ENCODE measurements around the gene ZNF236. TPM values are rescaled to one million over a fixed set of nuclear protein-coding genes. Genes with fewer than 3 reads are reported as not detected.

ZNF236 gene
- polyA plus RNA-seq, 1 donor from 2014 or later, result 10.8 TPM

GRCh38 chr18:76894566-76895346 lies 72.4 kb downstream of the ZNF236 start:
- no peak overlapping the region for H3K4me3 Mint-ChIP-seq
- no peak overlapping the region for H3K27ac Mint-ChIP-seq
- H3K9me3 Mint-ChIP-seq, result no peaks in the 10 kb centered on the region
- H3K4me1 Mint-ChIP-seq, result peaks cover 0 to 1% (median 0%) of the 10 kb centered on the region in 3 donors
- H3K27me3 Mint-ChIP-seq, result no peaks in the 10 kb centered on the region
- peaks cover 23% of the 10 kb centered on the region for H3K36me3 Mint-ChIP-seq

DNA sequence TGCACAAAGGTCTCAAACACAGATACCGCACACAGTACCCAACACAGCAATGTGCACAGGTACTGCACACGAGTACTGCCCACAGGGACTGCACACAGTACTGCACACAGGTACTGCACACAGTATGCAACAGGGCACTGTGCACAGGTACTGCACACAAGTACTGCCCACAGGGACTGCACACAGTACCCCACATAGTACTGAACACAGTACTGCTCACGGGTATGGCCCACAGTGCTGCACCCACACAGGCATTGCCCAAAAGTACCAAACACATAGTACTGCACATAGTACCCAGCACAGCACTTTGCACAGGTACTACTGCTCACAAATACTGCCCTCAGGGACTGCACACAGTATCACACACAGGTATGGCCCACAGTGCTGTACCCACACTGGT lies 73.1 kb downstream of the ZNF236 start:
- no peaks in the 10 kb centered on the region for H3K9me3 Mint-ChIP-seq
- H3K4me3 Mint-ChIP-seq, result no peak overlapping the region
- no peak overlapping the region for H3K27ac Mint-ChIP-seq
- peaks cover 23% of the 10 kb centered on the region for H3K36me3 Mint-ChIP-seq
- H3K27me3 Mint-ChIP-seq, result no peaks in the 10 kb centered on the region
- peaks cover 0 to 1% (median 0%) of the 10 kb centered on the region in 3 donors for H3K4me1 Mint-ChIP-seq

- no peak overlapping the region for H3K4me3 Mint-ChIP-seq
- H3K9me3 Mint-ChIP-seq, result no peaks in the 10 kb centered on the region
- peaks cover 19% of the 10 kb centered on the region for H3K36me3 Mint-ChIP-seq
- no peaks in the 10 kb centered on the region for H3K4me1 Mint-ChIP-seq
- H3K27ac Mint-ChIP-seq, result no peak overlapping the region
- H3K27me3 Mint-ChIP-seq, result no peaks in the 10 kb centered on the region
These were observed 74.3 kb downstream of the ZNF236 start for GRCh38 chr18:76896677-76897076.

DNA sequence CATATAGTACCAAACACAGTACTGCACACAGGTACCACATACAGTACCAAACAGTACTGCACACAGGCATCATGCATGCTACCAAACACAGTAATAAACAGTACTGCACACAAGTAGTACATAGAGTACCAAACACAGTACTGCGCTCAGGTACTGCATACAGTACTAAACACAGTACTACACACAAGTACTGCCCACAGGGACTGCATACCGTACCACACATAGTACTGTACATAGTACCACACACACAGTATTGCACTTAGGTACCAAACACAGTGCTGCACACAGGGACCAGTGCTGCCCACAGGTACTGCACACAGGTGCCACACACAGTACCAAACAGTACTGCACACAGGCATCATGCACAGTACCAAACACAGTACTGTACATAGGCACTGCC lies 74.9 kb downstream of the ZNF236 start:
- H3K27ac Mint-ChIP-seq, result no peak overlapping the region
- H3K4me3 Mint-ChIP-seq, result no peak overlapping the region
- no peaks in the 10 kb centered on the region for H3K9me3 Mint-ChIP-seq
- H3K36me3 Mint-ChIP-seq, result peaks cover 18% of the 10 kb centered on the region
- no peaks in the 10 kb centered on the region for H3K27me3 Mint-ChIP-seq
- no peaks in the 10 kb centered on the region for H3K4me1 Mint-ChIP-seq

- Mint-ChIP-seq H3K36me3 (peaks cover 11% of the 10 kb centered on the region), H3K27me3 (no peaks in the 10 kb centered on the region), H3K4me3 (no peak overlapping the region), H3K9me3 (no peaks in the 10 kb centered on the region), H3K4me1 (no peaks in the 10 kb centered on the region), H3K27ac (no peak overlapping the region)
These were observed 81.0 kb downstream of the ZNF236 start for GRCh38 chr18:76903386-76903785.

GRCh38 chr18:76905821-76906220 lies 83.5 kb downstream of the ZNF236 start:
- Mint-ChIP-seq H3K4me3 (no peak overlapping the region), H3K9me3 (no peaks in the 10 kb centered on the region), H3K27ac (peak overlapping the region in 2 of 3 donors; percentile 14 to 63), H3K36me3 (peaks cover 5% of the 10 kb centered on the region), H3K27me3 (no peaks in the 10 kb centered on the region), H3K4me1 (no peaks in the 10 kb centered on the region)

GRCh38 chr18:76908277-76908676 lies 85.9 kb downstream of the ZNF236 start:
- no peaks in the 10 kb centered on the region for H3K4me1 Mint-ChIP-seq
- peaks cover 2% of the 10 kb centered on the region for H3K36me3 Mint-ChIP-seq
- H3K9me3 Mint-ChIP-seq, result no peaks in the 10 kb centered on the region
- H3K27me3 Mint-ChIP-seq, result no peaks in the 10 kb centered on the region
- H3K4me3 Mint-ChIP-seq, result no peak overlapping the region
- no peak overlapping the region for H3K27ac Mint-ChIP-seq

DNA sequence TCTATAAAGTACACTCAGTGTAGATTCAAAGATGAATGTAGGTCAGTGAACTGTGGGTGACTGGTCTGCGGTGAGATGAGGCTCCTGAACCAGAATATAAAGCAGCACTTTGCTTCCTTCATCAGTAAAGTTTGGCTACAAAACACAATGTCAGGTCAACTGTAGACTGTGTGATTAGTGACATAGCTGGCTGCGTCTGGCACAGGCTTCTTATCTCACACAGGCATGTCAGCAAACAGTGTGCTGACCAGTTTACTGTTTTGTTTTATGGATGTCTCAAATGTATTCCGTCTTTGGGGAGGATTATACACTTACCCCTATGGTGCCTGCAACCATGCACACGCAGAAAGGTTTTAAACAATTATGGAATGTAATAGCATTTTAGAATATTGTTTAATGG lies 87.1 kb downstream of the ZNF236 start:
- Mint-ChIP-seq H3K4me3 (no peak overlapping the region), H3K36me3 (peaks cover 2% of the 10 kb centered on the region), H3K27ac (no peak overlapping the region), H3K4me1 (peaks cover 0 to 5% (median 0%) of the 10 kb centered on the region in 3 donors), H3K9me3 (no peaks in the 10 kb centered on the region), H3K27me3 (no peaks in the 10 kb centered on the region)

- Mint-ChIP-seq H3K4me3 (no peak overlapping the region), H3K27me3 (no peaks in the 10 kb centered on the region), H3K9me3 (no peaks in the 10 kb centered on the region), H3K4me1 (peaks cover 0 to 7% (median 0%) of the 10 kb centered on the region in 3 donors), H3K27ac (no peak overlapping the region), H3K36me3 (peaks cover 5% of the 10 kb centered on the region)
These were observed 89.1 kb downstream of the ZNF236 start for GRCh38 chr18:76911440-76911839.

DNA sequence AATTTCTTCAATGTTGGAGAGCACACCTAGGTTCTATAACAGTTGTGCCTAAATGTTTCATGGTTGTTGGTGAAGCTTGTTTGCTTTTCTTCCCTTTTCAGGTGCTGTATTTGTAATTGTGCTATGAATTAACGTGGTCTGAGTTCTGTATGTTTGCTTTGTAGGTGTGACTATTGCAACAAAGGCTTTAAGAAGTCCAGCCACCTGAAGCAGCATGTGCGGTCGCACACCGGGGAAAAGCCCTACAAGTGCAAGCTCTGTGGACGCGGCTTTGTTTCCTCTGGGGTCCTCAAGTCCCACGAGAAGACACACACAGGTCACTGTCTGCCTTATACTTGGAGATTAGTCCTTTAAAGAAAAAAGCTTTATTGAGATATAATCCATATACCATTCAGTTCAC lies 91.2 kb downstream of the ZNF236 start:
- no peaks in the 10 kb centered on the region for H3K9me3 Mint-ChIP-seq
- peaks cover 4% of the 10 kb centered on the region for H3K36me3 Mint-ChIP-seq
- no peak overlapping the region for H3K27ac Mint-ChIP-seq
- H3K4me3 Mint-ChIP-seq, result no peak overlapping the region
- H3K27me3 Mint-ChIP-seq, result no peaks in the 10 kb centered on the region
- peaks cover 0 to 7% (median 0%) of the 10 kb centered on the region in 3 donors for H3K4me1 Mint-ChIP-seq

GRCh38 chr18:76914314-76914713 lies 92.0 kb downstream of the ZNF236 start:
- H3K27ac Mint-ChIP-seq, result no peak overlapping the region
- H3K4me3 Mint-ChIP-seq, result no peak overlapping the region
- peaks cover 0 to 7% (median 0%) of the 10 kb centered on the region in 3 donors for H3K4me1 Mint-ChIP-seq
- peaks cover 5% of the 10 kb centered on the region for H3K36me3 Mint-ChIP-seq
- no peaks in the 10 kb centered on the region for H3K9me3 Mint-ChIP-seq
- H3K27me3 Mint-ChIP-seq, result no peaks in the 10 kb centered on the region

DNA sequence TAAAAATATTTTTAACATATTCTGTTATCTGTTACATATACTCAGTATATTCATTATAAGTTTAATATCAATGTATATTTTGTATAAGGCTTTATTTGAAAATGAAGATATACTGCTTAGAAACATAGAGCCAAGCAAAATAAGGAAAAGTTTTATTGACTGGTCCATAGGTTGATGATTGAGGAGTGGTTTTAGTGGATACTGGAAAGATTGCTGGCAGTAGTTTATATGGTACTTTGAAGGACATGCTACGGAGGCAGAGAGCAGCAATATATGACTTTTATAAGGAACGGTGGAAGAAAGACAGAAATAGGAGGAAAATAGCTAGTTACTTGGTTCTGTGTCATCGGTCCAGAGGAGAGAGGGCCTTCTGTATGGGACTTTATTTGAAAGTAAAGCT lies 92.4 kb downstream of the ZNF236 start:
- Mint-ChIP-seq H3K9me3 (no peaks in the 10 kb centered on the region), H3K27ac (no peak overlapping the region), H3K4me3 (no peak overlapping the region), H3K4me1 (peaks cover 0 to 7% (median 0%) of the 10 kb centered on the region in 3 donors), H3K36me3 (peaks cover 5% of the 10 kb centered on the region), H3K27me3 (no peaks in the 10 kb centered on the region)

- H3K9me3 Mint-ChIP-seq, result no peaks in the 10 kb centered on the region
- peaks cover 5% of the 10 kb centered on the region for H3K36me3 Mint-ChIP-seq
- peaks cover 0 to 7% (median under 1%) of the 10 kb centered on the region in 3 donors for H3K4me1 Mint-ChIP-seq
- H3K27ac Mint-ChIP-seq, result no peak overlapping the region
- no peaks in the 10 kb centered on the region for H3K27me3 Mint-ChIP-seq
- H3K4me3 Mint-ChIP-seq, result no peak overlapping the region
These were observed 93.1 kb downstream of the ZNF236 start for GRCh38 chr18:76915456-76915855.

DNA sequence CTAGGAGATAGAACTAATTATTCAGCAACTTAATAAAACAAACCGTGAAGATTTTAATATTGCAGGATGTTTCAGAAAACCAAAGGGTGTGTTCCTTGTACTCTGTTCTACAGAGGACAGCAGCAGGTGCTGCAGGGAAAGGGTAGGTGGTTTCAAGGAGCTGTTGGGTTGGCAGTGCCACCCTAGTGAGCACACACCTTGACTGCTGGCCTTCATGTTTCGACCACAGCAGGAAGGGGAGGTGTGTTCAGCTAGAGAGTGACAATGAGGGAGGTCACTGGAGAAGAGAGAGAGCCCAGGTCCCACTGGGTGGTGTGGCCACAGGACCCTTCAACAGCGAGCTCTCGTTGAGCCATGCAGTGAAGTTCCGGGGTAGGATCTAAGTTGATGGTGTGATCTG lies 98.6 kb downstream of the ZNF236 start:
- Mint-ChIP-seq H3K4me1 (peaks cover 7 to 14% (median 7%) of the 10 kb centered on the region in 3 donors), H3K4me3 (peak overlapping the region in 1 of 4 donors; percentile 23), H3K27ac (peak overlapping the region; percentile 13 to 67 (median 20)), H3K36me3 (peaks cover 5% of the 10 kb centered on the region), H3K9me3 (no peaks in the 10 kb centered on the region), H3K27me3 (no peaks in the 10 kb centered on the region)

GRCh38 chr18:76922107-76922506 lies 99.8 kb downstream of the ZNF236 start:
- H3K9me3 Mint-ChIP-seq, result no peaks in the 10 kb centered on the region

DNA sequence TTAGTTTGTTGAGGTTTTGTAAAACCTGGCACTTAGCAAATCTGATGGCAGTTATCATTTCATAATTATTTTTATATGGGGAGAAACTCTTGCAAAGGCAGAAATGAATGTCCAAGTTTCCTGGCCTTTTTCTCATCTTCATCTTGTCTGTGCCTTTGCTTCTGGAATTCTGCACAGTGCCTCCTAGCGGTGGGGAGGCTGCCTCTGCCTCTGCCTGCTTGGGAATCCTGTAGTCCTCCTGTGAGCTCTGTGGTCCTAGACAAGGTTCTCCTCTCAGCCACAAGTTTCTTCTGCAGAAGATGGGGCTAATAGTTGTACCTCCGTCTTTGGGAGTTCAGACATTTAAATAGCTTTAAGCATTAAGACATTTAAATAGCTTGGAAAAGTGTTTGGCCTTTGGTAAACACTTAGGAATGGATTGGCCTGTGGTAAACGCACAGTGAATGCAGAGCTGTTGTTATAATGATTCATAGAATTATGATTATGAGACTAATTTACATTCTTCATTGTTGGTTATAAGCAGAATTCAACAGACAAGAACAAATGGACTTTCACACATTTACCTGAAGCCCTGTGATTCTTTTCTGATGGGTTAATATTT lies 101.2 kb downstream of the ZNF236 start:
- H3K27ac Mint-ChIP-seq, result no peak overlapping the region
- H3K4me3 Mint-ChIP-seq, result no peak overlapping the region
- H3K36me3 Mint-ChIP-seq, result peaks cover 8% of the 10 kb centered on the region
- H3K9me3 Mint-ChIP-seq, result no peaks in the 10 kb centered on the region
- H3K27me3 Mint-ChIP-seq, result no peaks in the 10 kb centered on the region
- H3K4me1 Mint-ChIP-seq, result peaks cover 9 to 15% (median 11%) of the 10 kb centered on the region in 3 donors

More at GRCh38 chr18:76922107-76922506, 99.8 kb downstream of the ZNF236 start:
- H3K4me1 Mint-ChIP-seq, result peaks cover 7 to 14% (median 7%) of the 10 kb centered on the region in 3 donors
- no peaks in the 10 kb centered on the region for H3K27me3 Mint-ChIP-seq
- H3K4me3 Mint-ChIP-seq, result peak overlapping the region in 1 of 4 donors; percentile 18
- peaks cover 5% of the 10 kb centered on the region for H3K36me3 Mint-ChIP-seq
- H3K27ac Mint-ChIP-seq, result peak overlapping the region in 2 of 3 donors; percentile 46 to 91

Measured in IgD-negative memory B cell (primary cell).